GM12874 (cell line): ENCODE data around the gene PLSCR4.

Source experiments
- CTCF ChIP-seq: IDR thresholded peaks from 2 replicates; pipeline ENCODE4 v1.5.1; 2011; ENCODE audit warnings: low read depth, mild to moderate bottlenecking, control low read depth, low read length, moderate library complexity; ENCODE audit not compliant: insufficient read depth

PLSCR4 gene

DNA sequence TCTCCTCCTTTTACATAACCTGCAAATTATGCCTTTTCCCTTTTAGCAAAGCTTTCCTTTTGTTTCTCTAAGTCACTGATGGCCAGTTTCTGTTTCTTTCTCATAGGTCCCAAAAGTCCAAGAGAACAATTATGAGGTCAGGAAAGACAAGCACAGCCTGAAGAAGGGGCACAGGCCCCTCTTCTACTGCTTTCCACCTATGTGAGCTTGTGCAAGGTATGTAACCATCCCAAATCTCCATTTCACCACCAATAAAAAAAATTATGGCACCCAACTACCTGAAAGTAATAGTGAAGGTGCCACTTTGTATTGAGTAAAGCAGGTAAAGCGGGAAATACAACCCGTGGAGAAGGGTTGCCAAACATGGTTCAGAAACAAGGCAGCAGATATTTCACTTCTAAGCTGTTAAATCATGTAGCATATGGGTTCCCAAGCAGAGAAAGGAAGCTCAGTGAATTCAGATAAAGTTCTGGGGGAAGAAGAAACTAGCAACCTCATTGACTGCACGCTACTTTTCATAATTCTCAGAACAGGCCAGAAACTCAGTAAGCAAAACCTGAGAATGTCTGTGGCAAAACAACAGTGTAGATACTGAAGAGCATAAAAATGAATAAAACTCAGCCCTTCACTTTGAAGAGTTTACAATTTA lies 94.1 kb downstream of the PLSCR4 start:
- TF ChIP-seq CTCF: no peak

GRCh38 chr3:146156095-146156494 lies 94.8 kb downstream of the PLSCR4 start:
- no peak for TF ChIP-seq CTCF

DNA sequence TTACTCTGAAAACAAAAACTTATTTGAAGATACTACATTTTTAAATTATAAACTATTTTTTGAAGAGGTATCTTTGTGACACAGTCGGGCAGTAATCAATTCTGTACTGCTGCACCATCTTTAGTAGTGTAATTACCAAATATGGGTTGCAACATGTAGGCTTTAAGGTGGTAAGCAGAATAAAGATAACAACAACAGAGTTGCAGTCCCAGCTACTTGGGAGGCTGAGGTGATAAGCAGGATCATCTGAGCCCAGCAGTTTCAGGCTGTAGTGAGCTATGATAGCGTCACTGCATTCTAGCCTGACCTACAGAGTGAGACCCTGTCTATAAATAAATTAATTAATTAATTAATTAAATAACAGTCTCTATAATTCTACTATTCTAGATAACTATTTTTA lies 95.9 kb downstream of the PLSCR4 start:
- TF ChIP-seq CTCF: no peak

DNA sequence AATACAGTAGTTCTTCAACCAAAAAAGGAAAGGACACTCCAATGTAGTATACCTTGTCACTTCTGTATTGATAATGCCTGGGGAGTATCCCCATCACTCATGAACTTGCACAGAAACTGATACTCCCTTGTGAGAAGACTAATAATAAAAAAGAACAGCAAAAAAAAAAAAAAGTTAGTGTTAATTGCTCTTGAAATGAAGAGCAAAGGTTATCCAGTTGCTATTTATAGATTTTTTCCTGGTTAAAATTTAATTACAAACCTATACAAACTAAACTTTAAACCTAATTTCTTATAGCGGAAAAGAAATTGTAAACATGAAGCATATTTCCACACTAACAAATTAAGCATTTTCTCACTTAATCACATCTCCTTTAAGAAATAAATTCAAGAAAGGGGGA lies 96.6 kb downstream of the PLSCR4 start:
- TF ChIP-seq CTCF: no peak

GRCh38 chr3:146153429-146153828 lies 97.5 kb downstream of the PLSCR4 start:
- TF ChIP-seq CTCF: no peak

GRCh38 chr3:146152834-146153233 lies 98.1 kb downstream of the PLSCR4 start:
- no peak for TF ChIP-seq CTCF

- 0 out of 2 replicates have a peak, but pooled peaks have one; percentile 4 for TF ChIP-seq CTCF
Measured at GRCh38 chr3:146148468-146148931, 102.4 kb downstream of the PLSCR4 start.
